GM19467 (cell line): Measurements from ENCODE around the gene SLC16A3.
"Not testable (repeated sequence)": the region's sequence is repeated elsewhere in the genome, so short reads cannot be mapped to it uniquely, and the experiment has no call there.

ENCODE experiments used
- ATAC-seq: cut with Tn5 transposase; IDR thresholded peaks from one replicate; pipeline ENCODE4 v1.9.1; 2021; ENCODE audit warnings: mild to moderate bottlenecking, moderate library complexity; ENCODE audit not compliant: unreplicated experiment

Gene SLC16A3

DNA sequence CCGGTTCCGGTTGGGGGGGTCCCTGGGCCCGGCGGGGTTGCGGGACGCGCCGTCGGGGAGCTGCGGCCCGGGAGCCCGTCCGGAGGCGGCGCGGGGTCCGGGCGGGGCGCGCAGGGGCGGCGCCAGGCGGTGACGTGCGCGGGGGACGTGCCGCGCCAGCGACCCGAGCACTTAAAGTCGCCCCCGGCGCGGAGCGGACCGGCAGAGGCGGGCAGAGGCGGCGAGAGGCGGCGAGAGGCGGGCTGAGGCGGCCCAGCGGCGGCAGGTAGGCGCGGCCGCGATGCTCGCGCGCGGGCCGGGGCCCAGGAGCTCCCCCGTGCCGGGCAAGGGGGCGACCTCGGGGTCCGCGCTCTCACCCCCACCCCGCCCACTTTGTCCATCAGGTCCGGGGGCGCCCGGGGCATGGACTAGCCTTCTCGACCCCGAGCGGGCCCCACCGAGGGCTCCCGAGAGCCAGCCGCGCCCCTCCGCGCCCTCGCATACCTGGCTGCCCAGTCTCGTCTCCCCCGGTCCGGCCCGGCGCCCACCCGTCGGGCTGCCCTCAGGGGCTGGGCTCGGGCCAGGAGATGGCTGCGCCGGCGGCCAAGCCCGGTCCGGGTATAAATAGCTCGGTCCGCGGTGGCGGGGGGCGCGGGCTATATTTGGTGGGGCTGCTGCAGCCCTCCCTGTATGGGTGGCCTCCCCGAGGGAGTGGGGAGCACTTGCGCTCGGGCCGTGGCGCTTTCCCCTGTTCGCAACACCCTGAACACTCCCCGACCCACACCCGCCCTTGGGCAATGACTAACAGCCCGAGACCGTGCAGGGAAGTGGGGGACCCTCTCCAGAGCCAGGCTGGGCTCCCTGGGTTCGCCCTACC lies at the start of gene SLC16A3:
Gene SLC16A3 (plus strand): TSS at position 201 of the 856 bp plus-strand sequence. CDS start 6,967 bp downstream, outside the sequence.
- peak; percentile 34 for ATAC-seq

- no peak for ATAC-seq
These were observed 49.4 kb upstream of the SLC16A3 start for GRCh38 chr17:82179412-82179811.

GRCh38 chr17:82179946-82180475 lies 48.8 kb upstream of the SLC16A3 start:
- ATAC-seq, result no peak

DNA sequence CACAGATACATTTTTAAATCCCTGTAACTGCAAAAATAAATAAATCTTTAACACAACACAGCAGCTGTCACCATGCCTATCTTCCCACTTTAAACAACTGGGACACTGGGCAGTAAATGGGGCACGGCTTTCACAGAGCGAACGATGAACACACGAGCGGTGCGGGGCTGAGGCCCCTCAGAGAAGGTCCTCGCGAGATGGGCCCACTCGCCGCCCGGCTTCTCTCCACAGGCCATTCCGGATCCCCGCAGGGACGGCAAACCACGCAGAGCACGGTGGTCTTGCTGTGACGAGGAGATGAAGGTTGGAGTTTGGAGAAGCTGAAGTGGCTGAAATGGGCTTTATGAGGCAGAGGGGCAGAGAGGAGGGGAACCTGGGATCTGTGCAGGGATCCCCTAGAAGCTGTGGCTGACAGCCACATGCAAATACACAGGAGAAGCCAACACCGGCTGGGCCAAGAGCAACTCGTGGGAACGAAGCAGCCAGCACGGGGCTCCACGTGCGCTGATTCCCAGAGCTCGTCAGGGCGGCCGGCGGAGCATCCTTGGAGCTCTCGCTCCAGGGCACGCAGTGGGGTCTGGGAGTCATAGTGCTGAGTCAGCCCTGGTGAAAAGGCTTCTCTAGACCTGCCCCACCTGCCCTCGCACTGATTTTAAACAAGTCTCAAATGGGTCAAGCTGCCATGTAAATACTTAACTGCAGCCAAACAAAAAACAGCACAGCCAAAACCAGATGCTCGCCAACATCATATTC lies 47.9 kb upstream of the SLC16A3 start:
- ATAC-seq, result no peak

DNA sequence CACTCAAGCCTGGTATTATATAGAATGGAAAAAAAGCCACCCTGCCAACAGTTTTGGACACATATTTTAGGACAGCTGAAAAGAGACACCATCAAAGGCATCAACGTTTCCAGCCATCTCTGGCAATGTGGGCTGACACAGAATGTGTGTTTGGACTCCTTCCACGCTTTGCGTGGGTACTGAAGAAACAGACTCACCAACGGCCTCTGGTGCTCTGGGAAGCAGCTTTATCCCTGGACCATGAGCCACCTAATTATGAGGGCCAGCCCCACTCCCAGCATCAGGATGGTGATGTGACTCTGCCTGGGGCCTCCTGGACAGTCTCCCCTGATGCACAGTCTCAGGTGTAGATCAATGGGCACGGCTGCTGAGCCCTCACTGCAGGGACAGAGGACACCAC lies 44.1 kb upstream of the SLC16A3 start:
- ATAC-seq, result no peak

GRCh38 chr17:82186221-82186620 lies 42.6 kb upstream of the SLC16A3 start:
- no peak for ATAC-seq

DNA sequence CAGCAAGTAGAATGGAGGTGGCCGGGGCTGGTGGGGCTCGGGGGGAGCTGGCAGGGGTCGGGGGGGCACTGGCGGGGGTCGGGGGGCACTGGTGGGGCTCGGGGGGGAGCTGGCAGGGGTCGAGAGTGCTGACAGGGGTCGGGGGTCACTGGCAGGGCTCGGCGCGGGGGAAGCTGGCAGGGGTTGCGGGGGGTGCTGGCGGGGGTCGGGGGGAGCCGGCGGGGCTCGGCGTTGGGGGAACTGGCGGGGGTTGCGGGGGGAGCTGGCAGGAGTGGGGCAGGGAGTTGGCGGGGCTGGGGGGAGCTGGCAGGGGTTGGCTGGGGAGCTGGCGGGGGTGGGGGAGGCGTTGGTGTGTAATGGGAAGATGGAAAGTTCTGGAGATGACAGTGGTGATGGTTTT lies 41.3 kb upstream of the SLC16A3 start:
- ATAC-seq, result no peak

GRCh38 chr17:82188001-82188961 lies 40.6 kb upstream of the SLC16A3 start:
- no peak for ATAC-seq

GRCh38 chr17:82193050-82193449 lies 35.8 kb upstream of the SLC16A3 start:
- ATAC-seq, result not testable (repeated sequence)

DNA sequence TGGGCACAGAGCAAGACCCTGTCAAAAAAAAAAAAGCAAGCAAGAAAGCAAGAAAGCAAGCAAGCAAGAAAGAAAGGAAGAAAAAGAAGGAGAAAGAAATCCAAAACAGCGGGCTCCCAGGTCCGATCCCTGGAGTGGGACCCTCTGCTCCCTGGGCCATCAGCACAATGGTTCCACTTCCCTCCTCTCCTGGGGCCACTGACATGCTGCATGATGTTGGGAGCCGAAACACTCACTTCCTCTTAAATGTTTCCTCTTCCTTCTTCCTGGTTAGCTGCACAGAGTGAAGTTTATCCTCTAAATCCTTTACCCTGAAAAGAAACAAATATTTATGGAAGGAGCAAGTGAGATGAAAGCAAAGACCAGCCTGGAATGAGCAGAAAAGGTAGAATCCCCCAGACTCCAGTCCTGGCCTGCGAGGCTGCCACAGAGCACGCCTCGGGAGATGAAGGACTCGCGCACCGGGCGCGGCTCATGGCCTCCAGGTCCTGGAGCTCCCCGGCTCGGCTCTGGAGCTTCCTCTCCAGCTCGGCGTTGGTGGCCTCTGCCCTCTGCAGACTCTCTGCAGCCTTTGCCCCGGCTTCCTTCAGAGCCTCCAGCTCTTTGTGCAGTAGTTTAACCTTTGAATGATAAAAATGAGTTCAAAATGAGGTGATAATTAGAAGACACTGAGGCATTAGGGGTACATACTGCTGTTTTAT lies 35.2 kb upstream of the SLC16A3 start:
- ATAC-seq, result no peak

DNA sequence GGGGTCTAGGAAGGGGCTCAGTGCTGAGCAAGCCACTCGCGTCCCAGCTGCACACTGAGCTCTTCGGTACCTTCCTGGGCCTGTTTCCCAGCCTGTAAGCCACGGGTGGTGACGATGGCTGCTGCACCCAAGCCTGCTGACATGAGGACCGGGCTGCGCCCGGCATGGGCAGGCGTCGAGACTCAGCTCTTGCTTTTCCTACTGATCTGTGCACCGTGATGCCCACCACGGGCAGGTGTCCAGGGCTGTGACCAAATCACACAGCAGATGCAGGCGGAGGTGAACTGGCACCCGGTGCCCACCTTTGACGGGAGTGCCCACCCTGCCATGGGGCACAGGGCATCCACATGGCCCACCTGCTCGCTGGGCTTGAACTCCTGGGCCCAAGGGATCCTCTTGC lies 34.1 kb upstream of the SLC16A3 start:
- no peak for ATAC-seq

- no peak for ATAC-seq
These were observed 32.9 kb upstream of the SLC16A3 start for GRCh38 chr17:82195675-82196672.

- no peak for ATAC-seq
These were observed 30.8 kb upstream of the SLC16A3 start for GRCh38 chr17:82198092-82198491.

GRCh38 chr17:82199496-82199895 lies 29.3 kb upstream of the SLC16A3 start:
- ATAC-seq, result no peak

DNA sequence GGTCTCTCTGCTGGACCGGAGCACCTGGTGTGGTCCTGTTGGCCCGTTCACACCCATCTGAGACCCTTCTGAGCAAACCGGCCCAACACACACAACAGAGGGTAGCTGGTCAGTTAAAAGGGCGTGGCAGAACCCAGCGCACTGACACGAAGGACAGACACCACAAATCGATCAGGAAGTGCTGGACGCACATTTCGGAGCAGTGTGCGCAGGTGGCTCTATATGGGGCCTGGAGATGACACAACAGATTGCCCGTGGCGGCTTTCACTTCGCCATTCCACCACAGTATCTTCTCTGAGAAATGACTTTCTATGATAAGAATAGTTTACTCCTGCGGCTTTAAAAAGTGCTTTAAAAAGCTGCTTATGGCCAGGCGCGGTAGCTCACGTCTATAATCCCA lies 28.7 kb upstream of the SLC16A3 start:
- no peak for ATAC-seq

DNA sequence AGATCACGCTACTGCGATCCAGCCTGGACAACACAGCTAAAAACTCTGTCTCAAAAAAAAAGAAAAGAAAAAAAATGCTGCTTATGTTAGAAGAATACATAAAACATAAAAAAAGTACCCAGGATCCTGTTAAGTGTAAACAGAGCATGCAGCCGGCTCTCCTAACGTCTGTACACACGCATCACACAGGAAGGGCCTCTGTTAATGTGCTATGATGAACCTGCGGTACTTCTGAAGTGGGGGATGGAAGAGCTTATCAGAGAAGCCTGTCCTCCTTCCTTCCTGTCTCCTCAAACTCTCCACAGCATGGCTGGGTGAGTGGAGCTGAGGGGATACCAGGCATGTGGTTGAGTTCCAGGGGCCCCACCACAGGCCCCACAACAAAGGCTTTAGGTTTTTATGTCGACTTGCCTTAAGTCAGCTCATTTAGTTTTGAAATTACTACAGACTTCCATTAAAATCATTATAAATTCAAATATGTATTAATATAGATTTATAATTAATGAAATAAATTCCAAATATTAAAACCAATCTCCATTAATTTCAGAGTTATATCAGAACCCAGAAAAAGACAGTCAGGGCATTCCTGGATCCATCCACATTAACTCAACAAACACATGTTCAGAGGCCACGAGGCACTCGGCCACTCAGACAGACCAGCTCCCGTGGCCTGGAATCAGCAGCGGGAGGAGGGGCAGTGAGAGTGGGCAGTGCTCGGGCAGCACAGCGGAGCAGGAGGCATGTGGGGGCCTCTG lies 27.9 kb upstream of the SLC16A3 start:
- ATAC-seq, result no peak

DNA sequence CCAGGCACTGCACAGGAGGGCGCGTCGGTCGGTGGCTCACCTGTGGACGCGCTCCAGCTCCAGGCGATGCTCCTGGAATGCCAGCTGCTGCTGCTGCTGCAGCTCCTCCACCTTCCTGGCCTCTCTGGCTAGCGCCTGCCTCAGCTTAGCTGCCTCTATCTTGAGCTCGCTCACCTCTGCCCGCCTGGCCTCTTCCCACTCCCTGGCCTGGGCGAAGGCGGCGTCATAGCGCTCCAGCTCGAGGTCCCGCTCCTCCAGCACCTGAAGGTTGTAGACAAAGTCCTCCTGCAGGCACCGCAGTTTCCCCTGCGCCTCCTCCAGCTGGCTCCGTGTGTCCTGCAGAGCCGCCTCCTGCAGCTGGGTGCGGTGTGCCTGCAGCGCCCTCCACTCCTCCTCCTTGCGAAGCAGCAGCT lies 27.3 kb upstream of the SLC16A3 start:
- no peak for ATAC-seq

- ATAC-seq, result no peak
These were observed 25.9 kb upstream of the SLC16A3 start for GRCh38 chr17:82202981-82203380.
